HT1080 (cell line): ENCODE measurements around the gene HCRT. TPM values are rescaled to one million over a fixed set of nuclear protein-coding genes. Genes with fewer than 3 reads are reported as not detected.
"Not testable (repeated sequence)": the region's sequence is repeated elsewhere in the genome, so short reads cannot be mapped to it uniquely, and the experiment has no call there.

Experiments
- DNase-seq: peaks from one replicate; pipeline ENCODE4 v3.0.0-alpha.2; 2015; ENCODE audit warnings: low read depth
- total RNA-seq: library from RNA; depleted of rRNA; stranded (reverse); fragments of >200 nt; shearing (Covaris generic); gene quantifications from 2 replicates; pipeline ENCODE4 v1.2.3, GENCODE V29; 2014

The HCRT gene
- total RNA-seq, 1 experiment from 2014 or later, result not detected

GRCh38 chr17:42198897-42199296 lies 13.6 kb upstream of the HCRT start:
- no peak for DNase-seq

GRCh38 chr17:42197564-42198156 lies 12.4 kb upstream of the HCRT start:
- no peak for DNase-seq

DNA sequence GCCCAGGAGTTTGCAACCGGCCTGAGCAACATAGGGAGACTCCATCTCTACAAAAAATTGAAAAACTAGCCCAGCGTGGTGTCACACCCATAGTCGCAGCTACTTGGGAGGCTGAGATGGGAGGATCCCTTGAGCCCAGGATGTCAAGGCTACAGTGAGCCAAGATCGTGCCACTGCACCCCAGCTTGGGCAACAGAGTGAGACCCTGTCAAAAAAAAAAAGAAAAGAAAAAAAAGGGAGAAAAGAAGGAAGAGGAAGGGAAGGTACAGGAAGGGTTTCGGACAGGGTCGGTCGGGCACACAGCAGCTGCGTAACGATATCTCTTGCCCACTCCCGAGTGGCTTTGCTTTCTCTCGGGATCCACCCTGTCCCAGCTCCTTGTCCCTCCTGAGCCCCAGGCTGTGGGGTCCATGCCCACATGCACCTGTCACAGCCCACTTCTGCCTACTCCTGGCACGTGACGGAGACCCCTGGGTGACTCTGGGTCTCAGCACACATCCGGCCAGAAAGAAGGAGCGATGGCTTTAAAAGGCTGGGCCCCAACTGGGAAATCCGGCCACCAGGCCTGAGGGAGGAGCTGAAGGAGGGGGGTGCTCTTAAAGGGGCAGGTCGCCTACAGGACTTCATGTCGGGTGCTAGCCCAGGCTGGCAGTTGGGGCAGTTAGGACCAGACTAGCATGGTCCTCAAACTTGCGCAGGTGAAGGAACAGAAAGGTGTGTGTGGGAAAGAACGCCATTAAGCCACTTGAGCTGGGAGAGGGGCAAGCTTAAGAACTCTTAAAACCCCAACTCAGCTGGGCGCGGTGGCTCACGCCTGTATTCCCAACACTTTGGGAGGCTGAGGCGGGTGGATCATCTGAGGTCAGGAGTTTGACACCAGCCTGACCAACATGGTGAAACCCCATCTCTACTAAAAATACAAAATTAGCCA lies 9.0 kb upstream of the HCRT start, which contains the start of gene GHDC:
GHDC (minus strand) TSS at position 526 of the 931 bp plus-strand sequence. CDS start 913 bp downstream, outside the sequence.
- DNase-seq, result peak; percentile 77

DNA sequence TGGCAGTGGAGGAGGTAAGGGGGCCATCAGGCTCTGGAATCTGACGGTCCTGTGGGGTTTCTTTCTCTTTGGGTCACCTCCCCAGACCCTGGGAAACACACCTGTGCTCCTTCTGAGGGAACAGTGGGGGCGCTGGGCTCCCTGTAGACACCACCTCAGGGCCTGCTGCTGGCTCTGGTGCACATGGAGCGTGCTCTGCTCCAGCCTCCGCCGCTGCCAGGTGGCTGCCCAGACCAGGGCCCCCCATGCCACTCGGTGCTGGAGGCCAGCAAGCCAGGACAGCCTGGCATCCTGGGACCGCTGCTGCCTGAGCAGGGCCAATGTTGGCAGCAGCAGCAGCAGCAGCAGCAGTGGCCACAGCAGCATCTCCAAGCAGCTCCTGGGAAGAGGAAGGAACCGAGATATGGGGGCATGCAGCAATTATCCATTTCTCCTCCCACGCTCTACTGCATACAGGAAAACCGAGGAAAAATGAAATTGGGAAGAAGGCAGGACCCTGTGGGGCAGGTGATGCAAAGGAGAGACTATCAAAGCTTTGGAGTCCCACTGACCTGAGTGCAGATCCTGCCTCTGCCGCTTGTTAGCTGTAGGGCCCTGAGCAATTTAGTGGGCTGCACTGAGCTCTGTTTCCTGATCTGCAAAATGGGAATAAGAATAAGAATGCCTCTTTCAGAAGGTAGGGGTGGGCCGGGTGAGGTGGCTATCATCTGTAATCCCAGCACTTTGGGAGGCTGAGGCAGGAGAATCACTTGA lies 8.1 kb upstream of the HCRT start:
- DNase-seq, result no peak

GRCh38 chr17:42192189-42193126 lies 7.2 kb upstream of the HCRT start:
- no peak for DNase-seq

GRCh38 chr17:42191275-42191608 lies 6.0 kb upstream of the HCRT start:
- DNase-seq, result no peak

DNA sequence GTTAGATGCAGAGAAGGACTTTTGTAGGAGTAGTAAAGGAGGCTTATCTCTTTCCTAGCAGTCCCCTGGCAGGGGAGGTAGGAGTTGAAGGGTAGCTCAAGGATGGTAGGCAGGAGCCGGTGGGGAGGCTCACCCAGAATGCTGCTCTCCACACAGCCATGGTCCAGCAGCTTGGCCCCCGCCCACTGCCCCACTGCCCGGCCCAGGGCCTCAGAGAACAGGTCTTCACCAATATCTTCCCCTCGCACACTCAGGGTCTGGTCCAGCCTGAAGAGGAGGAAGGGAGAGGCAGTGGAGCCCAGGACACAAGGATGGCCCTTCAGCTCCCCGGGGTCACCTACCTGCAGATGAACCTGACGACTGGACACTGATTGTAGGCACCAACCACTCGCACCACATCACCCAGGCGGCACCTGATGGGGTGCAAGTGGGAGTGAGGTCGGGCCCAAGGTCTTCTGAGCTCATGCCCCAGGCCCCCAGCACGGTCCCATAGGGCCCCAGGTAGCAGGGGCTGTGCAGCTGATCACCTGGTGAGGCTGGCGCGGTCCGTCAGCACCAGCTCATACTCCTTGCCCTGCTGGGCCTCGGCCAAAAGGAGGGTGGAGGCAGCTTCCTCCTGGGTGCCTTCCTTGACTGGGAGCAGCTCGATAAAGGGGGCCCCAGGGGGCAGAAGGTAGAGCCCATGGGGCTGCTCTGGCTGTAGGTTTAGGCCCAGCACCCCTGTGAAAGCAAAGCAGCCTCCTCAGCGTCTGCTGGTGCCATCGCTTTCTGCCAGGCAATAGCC lies 5.4 kb upstream of the HCRT start:
- DNase-seq, result no peak

DNA sequence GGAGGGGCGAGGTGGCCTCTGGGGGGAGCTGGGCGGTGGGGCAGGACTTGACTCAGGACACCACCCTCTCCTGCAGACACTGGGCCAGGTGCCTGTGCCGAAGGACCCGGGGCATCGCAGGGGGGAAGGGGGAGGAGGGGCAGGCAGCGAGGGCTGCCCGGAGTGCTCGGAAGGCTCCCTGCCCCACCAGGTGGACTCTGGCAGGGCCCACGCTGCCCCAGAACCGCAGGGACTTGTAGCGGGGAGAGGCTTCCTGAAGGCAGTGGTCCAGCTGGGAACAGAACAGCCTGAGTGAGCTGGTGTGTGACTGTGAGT lies 4.4 kb upstream of the HCRT start:
- no peak for DNase-seq

DNA sequence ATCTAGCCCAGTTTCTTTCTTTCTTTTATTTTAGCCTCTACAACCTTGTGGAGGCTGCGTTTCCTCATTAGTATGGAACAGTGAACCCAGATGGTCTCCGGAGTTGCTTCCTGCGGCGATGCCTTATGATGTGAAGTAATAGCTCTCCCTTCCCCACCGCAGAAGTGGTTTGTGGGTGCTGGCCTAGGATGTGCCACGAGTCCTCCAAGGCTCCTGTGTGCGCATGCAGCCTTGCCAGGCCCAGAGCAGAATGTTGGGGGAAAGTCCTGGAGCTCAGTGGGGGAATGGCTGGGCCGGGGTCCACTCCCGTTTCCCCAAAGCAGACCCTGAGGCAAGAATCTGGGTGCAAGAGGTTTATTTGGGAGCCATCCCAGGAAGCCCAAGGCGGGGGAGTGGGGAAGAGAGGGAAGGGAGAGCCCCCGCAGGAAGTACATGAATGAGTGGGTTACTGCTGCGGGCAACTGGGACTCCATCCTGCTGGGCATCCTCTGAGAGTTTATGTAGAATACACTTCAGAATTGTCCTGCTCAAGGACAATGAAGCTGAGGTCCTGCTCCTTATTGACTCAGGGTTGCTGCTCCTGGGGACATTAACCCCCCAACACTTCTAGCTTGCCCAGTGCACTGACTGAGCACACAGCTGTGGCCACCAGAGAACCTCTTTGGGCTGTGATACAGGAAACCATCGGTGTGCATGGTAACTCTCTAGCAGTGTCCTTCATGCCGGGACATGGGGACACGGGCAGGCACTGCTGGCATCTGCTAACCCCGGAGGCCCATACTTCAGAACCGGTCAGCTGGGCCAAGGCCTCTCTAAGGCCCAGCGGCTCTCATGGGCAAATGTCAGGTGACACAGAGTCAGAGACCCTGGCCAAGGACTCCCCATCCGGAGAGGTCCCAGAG lies 3.7 kb upstream of the HCRT start:
- no peak for DNase-seq

GRCh38 chr17:42187833-42188232 lies 2.6 kb upstream of the HCRT start:
- DNase-seq, result no peak

- not testable (repeated sequence) for DNase-seq
Observed at GRCh38 chr17:42186191-42186590, 939 bp upstream of the HCRT start.

DNA sequence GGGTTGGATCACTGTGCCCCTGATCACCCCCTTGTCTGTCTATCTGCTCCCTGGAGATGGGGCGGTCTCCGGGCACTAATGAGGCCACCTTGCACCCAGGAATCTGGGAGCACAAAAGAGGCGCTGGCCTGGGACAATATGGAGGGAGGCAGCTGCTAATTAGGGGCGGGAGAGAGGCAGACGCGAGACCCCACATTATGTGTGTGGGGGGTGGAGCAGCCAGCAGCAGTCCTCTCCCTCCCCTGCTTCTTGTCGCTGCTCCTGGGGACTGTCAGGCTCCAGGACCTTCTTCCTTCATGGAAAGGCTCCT lies 324 bp upstream of the HCRT start:
- DNase-seq, result no peak

- DNase-seq, result no peak
Observed at GRCh38 chr17:42183741-42184711, 1.2 kb downstream of the HCRT start.

DNA sequence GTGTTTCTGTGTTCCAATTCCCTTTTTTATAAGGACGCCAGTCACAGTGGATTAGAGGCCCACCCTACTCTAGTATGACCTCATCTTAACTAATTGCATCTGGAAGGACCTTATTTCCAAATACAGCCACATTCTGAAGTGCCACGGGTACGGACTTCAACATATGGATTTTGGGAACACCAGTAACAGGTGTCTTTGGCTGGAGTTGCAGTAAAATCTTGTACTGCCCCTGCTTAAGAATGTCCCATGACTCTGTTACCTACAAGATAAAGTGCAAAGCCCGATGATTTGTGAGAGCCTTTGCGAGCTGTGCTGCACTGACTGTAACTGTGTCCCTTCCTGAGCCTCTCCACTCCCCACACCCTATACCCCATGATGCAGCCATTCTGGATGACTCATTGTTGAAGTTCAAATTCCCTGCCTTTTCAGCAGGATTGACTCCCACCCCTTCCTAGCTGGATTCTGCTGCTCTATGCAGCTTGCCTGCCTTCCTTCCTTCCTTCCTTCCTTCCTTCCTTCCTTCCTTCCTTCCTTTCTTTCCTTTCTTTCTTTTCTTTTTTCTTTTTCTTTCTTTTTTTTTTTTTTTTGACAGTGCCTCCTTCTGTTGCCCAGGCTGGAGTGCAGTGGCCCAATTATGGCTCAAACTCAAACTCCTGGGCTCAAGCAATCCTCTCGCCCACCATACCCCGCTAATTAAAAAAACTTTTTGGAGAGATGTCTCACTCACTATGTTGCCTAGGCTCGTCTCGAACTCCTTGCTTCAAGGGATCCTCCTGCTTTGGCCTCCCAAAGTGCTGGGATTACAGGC lies 2.1 kb downstream of the HCRT start:
- DNase-seq, result peak; percentile 74

- no peak for DNase-seq
Observed at GRCh38 chr17:42181851-42182207, 3.4 kb downstream of the HCRT start.

DNA sequence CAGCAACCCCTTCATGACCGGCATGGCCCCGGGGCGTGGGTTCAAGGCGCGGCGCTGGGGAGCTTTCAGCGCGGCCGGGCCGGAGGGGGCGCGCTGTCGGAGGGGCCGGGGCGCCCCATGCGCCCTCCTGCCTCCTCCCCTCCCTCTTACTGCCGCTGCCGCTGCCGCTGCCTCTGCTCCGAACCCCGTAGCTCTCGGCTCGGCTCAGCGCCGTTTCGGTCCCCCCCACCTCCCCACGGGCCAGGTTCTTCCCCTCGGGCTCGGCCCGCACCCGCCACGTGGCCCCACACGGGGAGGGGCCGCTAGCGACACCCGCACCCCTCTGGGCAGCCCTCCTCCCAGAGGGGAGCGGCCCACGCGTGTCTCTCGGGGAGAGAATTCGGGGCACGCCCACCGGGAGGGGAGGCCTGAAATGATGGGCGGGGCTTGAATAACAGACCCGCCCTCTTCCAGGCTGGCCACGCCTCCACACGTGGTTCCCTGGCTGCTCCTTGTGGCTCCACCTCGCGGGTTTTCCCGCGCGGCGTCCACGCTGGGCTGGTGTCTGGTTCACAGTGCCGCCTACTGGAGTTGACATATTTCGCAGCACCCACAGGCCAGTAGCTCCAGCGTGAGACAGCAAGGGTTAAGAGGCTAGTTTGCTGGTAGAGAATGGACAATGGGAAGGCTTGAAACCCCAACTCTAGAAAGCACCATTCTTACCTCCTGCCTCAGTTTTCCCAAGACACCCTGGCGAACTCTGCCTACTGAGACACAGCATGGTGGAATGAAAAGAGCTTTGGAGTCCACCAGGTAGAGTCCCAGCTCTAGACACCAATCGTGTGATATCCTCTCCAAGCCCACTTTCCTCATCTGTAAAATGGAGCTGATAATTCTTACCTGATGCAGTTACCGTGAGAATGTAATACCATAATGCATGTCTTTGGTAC lies 4.1 kb downstream of the HCRT start, which contains the start of gene KCNH4:
KCNH4 (minus strand) TSS at position 221 of the 929 bp plus-strand sequence; CDS start at position 24, 197 bp downstream.
- DNase-seq, result peak; percentile 46
